Stimulated activated CD8-positive, alpha-beta memory T cell treated with anti-CD3 and anti-CD28 coated beads, Interleukin-7, amount 100 ng/mL, for 1 hour (primary cell): ENCODE data around the gene ATF5.
"Not testable (repeated sequence)": the region's sequence is repeated elsewhere in the genome, so short reads cannot be mapped to it uniquely, and the experiment has no call there.

Experiments used
- DNase-seq, 2 donors: peaks; one replicate each; pipeline ENCODE4 v3.0.0-alpha.2; 2020; ENCODE audit warnings: low read depth in 2 of 2

Gene ATF5

GRCh38 chr19:49949742-49950589, 21.0 kb downstream of the ATF5 start:
- DNase-seq: no peak

- DNase-seq: no peak
These were observed 21.6 kb downstream of the ATF5 start for GRCh38 chr19:49950590-49950948.

- DNase-seq: no peak
These were observed 22.0 kb downstream of the ATF5 start for GRCh38 chr19:49950956-49951526.

GRCh38 chr19:49951806-49952478, 22.9 kb downstream of the ATF5 start:
- DNase-seq: no peak

- DNase-seq: no peak
These were observed 23.5 kb downstream of the ATF5 start for GRCh38 chr19:49952479-49952836.

- DNase-seq: no peak
These were observed 23.9 kb downstream of the ATF5 start for GRCh38 chr19:49952906-49953305.

GRCh38 chr19:49953416-49953815, 24.4 kb downstream of the ATF5 start:
- no peak for DNase-seq

GRCh38 chr19:49954092-49954829, 25.3 kb downstream of the ATF5 start:
- no peak for DNase-seq

- no peak for DNase-seq
These were observed 25.9 kb downstream of the ATF5 start for GRCh38 chr19:49954933-49955332.

GRCh38 chr19:49956115-49956495, 27.1 kb downstream of the ATF5 start:
- no peak for DNase-seq

- no peak for DNase-seq
These were observed 28.4 kb downstream of the ATF5 start for GRCh38 chr19:49957262-49957915.

- DNase-seq: not testable (repeated sequence)
These were observed 29.1 kb downstream of the ATF5 start for GRCh38 chr19:49958144-49958543.

- DNase-seq: not testable (repeated sequence)
These were observed 29.6 kb downstream of the ATF5 start for GRCh38 chr19:49958596-49958995.

- DNase-seq: not testable (repeated sequence)
These were observed 30.9 kb downstream of the ATF5 start for GRCh38 chr19:49959892-49960291.

GRCh38 chr19:49960980-49961379, 32.0 kb downstream of the ATF5 start, which contains the start of gene SIGLEC11:
TSS of gene SIGLEC11 (minus strand) at chr19:49961172. CDS start at chr19:49961081, 91 bp downstream.
- not testable (repeated sequence) for DNase-seq

GRCh38 chr19:49968279-49968922, 39.4 kb downstream of the ATF5 start:
- no peak for DNase-seq

GRCh38 chr19:49969355-49969754, 40.4 kb downstream of the ATF5 start:
- not testable (repeated sequence) for DNase-seq

GRCh38 chr19:49971991-49972411, 43.0 kb downstream of the ATF5 start:
- DNase-seq: no peak

- no peak for DNase-seq
These were observed 43.8 kb downstream of the ATF5 start for GRCh38 chr19:49972841-49973240.

GRCh38 chr19:49973987-49974386, 45.0 kb downstream of the ATF5 start:
- DNase-seq: no peak

GRCh38 chr19:49975051-49975450, 46.0 kb downstream of the ATF5 start:
- DNase-seq: no peak
